Measurements from ENCODE around the gene BOD1L1. TPM values are rescaled to one million over a fixed set of nuclear protein-coding genes. Genes with fewer than 3 reads are reported as not detected.

Gene BOD1L1
- total RNA-seq, 2 experiments from 2014 or later, result 37.7 to 43.1 TPM

- no peaks in the 10 kb centered on the region for H3K9me3 Mint-ChIP-seq
- H3K36me3 Mint-ChIP-seq (ENCODE audit: low read depth), result peaks cover 55% of the 10 kb centered on the region
- H3K4me1 Mint-ChIP-seq, result peaks cover 31% of the 10 kb centered on the region
- no peak overlapping the region for H3K27ac Mint-ChIP-seq
- POLR2A ChIA-PET, result interaction anchor here (0.5 kb wide), 1 partner anchor 12 kb away, joined by 3 read pairs; no protein-coding TSS in a partner anchor
- no peak overlapping the region for H3K4me3 Mint-ChIP-seq
- DNase-seq, result no peak
- CTCF ChIA-PET, result interaction anchor here (1.5 kb wide), 1 partner anchor 10 kb away, joined by 3 read pairs; no protein-coding TSS in a partner anchor
- no peaks in the 10 kb centered on the region for H3K27me3 Mint-ChIP-seq
Measured at GRCh38 chr4:13611283-13611842, 16.2 kb downstream of the BOD1L1 start.

- no peak overlapping the region for H3K4me3 Mint-ChIP-seq
- ChIA-PET CTCF (interaction anchor here (1.4 kb wide), 1 partner anchor 22 kb away, joined by 3 read pairs; the partner anchor contains the start of gene BOD1L1), POLR2A (no interaction called here)
- H3K9me3 Mint-ChIP-seq, result no peaks in the 10 kb centered on the region
- no peak overlapping the region for H3K27ac Mint-ChIP-seq
- H3K4me1 Mint-ChIP-seq, result peaks cover 21% of the 10 kb centered on the region
- peaks cover 62% of the 10 kb centered on the region for H3K36me3 Mint-ChIP-seq (ENCODE audit: low read depth)
- H3K27me3 Mint-ChIP-seq, result no peaks in the 10 kb centered on the region
- no peak for DNase-seq
Measured at GRCh38 chr4:13605330-13605729, 22.2 kb downstream of the BOD1L1 start.

DNA sequence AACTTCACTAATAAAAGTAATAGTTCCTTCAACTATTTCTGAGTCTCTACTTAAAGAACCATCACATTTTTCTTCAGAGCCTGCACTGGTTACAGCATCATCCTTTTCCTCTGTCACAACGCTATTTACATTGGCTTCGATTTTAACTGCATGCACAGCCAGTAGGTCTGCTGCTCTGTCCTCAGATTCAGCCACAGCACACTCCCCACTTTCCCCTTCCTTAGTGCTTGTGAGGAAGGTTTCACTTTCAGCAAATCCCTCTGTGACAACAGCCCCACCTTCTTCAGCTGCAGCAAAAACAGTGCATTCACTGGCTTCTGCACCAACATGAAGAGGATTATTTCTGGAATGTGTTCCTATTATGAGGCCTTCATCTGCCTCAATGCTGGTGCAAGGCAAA, 25.7 kb downstream of the BOD1L1 start:
- CTCF ChIA-PET, result no interaction called here
- Mint-ChIP-seq H3K36me3 (ENCODE audit: low read depth) (peaks cover 55% of the 10 kb centered on the region), H3K4me1 (peaks cover 21% of the 10 kb centered on the region), H3K27ac (peak overlapping the region; percentile 7), H3K27me3 (no peaks in the 10 kb centered on the region), H3K4me3 (no peak overlapping the region), H3K9me3 (no peaks in the 10 kb centered on the region)
- POLR2A ChIA-PET, result no interaction called here
- no peak for DNase-seq

DNA sequence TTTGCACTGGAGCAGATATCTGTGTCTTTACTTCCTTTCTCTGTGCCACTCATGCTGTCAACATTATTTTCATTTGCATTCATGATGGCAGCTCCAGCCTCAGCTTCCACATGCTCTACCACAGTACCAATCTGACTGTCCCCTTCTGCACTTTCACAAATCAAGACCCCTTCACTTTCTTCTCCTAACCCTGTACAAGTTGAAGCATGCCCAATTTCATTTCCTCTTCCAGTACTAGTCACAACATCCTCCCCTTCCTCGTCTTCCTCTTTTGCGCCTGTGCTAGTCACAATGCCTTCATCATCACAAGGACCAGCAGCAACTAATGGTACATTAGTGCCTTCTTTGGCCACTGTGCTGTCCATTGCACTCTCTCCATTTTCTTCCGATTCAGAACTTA, 26.5 kb downstream of the BOD1L1 start:
- Mint-ChIP-seq H3K4me1 (peaks cover 21% of the 10 kb centered on the region), H3K4me3 (no peak overlapping the region), H3K9me3 (no peaks in the 10 kb centered on the region), H3K27ac (peak overlapping the region; percentile 67), H3K27me3 (no peaks in the 10 kb centered on the region), H3K36me3 (ENCODE audit: low read depth) (peaks cover 57% of the 10 kb centered on the region)
- CTCF ChIA-PET, result interaction anchor here (1.5 kb wide), 1 partner anchor 11 kb away, joined by 3 read pairs; no protein-coding TSS in a partner anchor
- DNase-seq, result no peak
- POLR2A ChIA-PET, result no interaction called here

DNA sequence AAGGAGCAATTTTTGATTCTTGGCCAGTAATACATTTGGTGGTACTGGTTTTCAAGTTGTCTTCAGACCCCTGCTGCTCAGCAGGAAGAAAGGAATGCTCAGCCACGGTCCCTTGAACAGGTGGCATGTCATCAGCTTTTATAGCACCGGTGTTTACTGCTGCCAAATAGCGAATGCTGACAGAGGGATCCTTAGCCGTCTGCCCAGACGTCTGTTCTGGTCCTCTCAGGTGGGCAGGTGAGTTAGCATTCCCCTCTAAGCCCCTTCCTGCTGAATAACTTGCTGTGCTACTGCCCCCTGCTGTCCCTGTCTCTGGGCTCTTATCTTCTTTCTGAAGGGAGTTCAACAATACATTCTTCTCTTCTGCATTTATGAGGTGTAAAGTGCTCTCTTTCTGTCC, 28.4 kb downstream of the BOD1L1 start:
- H3K27ac Mint-ChIP-seq, result no peak overlapping the region
- peaks cover 21% of the 10 kb centered on the region for H3K4me1 Mint-ChIP-seq
- CTCF ChIA-PET, result no interaction called here
- no peaks in the 10 kb centered on the region for H3K27me3 Mint-ChIP-seq
- DNase-seq, result no peak
- H3K36me3 Mint-ChIP-seq (ENCODE audit: low read depth), result peaks cover 60% of the 10 kb centered on the region
- H3K4me3 Mint-ChIP-seq, result no peak overlapping the region
- POLR2A ChIA-PET, result interaction anchor here (0.7 kb wide), 1 partner anchor 12 kb away, joined by 3 read pairs; no protein-coding TSS in a partner anchor
- H3K9me3 Mint-ChIP-seq, result no peaks in the 10 kb centered on the region

DNA sequence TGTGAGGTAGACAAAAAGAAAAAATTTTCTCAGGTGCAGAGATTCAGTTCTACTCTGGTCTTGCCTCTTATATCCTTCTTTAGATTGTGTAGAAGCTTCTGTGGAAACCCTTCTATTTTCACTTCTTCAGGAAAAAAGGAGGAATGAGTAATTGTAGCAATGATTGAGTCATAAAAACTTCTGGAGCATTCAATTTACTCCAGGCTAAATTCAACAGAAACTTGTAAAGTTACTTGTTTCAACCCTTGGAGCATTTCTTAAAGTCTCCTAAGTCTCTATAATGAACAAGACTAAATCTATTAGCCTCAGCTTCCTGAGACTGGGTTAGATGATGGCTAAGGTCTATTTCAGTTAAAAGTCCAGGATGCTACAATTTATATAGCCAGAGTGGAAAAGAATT, 29.9 kb downstream of the BOD1L1 start:
- DNase-seq, result no peak
- H3K27me3 Mint-ChIP-seq, result no peaks in the 10 kb centered on the region
- CTCF ChIA-PET, result no interaction called here
- H3K36me3 Mint-ChIP-seq (ENCODE audit: low read depth), result peaks cover 47% of the 10 kb centered on the region
- POLR2A ChIA-PET, result no interaction called here
- H3K9me3 Mint-ChIP-seq, result no peaks in the 10 kb centered on the region
- H3K4me1 Mint-ChIP-seq, result peaks cover 17% of the 10 kb centered on the region
- H3K27ac Mint-ChIP-seq, result no peak overlapping the region
- H3K4me3 Mint-ChIP-seq, result no peak overlapping the region

GRCh38 chr4:13597141-13597540, 30.4 kb downstream of the BOD1L1 start:
- Mint-ChIP-seq H3K36me3 (ENCODE audit: low read depth) (peaks cover 42% of the 10 kb centered on the region), H3K4me1 (peaks cover 13% of the 10 kb centered on the region), H3K27ac (no peak overlapping the region), H3K4me3 (no peak overlapping the region), H3K9me3 (no peaks in the 10 kb centered on the region), H3K27me3 (no peaks in the 10 kb centered on the region)
- ChIA-PET POLR2A (no interaction called here), CTCF (no interaction called here)
- no peak for DNase-seq

DNA sequence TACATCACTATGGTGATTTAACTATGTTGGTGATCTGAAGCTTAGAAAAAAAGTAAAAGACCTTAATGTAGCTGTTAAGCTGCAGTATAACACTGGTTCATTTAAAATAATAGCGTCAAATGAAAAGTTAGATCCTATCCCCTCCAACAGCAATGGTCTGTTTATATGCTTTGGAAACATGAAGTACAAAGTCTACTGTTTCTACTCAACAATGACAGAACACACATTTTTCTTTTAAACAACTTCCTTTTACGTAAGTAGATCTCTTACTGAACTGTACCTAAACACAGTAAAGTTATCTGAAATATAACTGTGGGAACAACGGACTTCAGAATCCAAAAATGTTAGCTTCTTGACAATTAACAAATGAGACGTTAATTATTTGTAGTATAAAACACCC, 35.3 kb downstream of the BOD1L1 start:
- H3K36me3 Mint-ChIP-seq (ENCODE audit: low read depth), result peaks cover 27% of the 10 kb centered on the region
- no peaks in the 10 kb centered on the region for H3K9me3 Mint-ChIP-seq
- no peak overlapping the region for H3K27ac Mint-ChIP-seq
- CTCF ChIA-PET, result interaction anchor here (0.6 kb wide), 1 partner anchor 859 kb away, joined by 3 read pairs; no protein-coding TSS in a partner anchor
- H3K27me3 Mint-ChIP-seq, result no peaks in the 10 kb centered on the region
- H3K4me3 Mint-ChIP-seq, result no peak overlapping the region
- no peak for DNase-seq
- H3K4me1 Mint-ChIP-seq, result no peaks in the 10 kb centered on the region
- POLR2A ChIA-PET, result no interaction called here

DNA sequence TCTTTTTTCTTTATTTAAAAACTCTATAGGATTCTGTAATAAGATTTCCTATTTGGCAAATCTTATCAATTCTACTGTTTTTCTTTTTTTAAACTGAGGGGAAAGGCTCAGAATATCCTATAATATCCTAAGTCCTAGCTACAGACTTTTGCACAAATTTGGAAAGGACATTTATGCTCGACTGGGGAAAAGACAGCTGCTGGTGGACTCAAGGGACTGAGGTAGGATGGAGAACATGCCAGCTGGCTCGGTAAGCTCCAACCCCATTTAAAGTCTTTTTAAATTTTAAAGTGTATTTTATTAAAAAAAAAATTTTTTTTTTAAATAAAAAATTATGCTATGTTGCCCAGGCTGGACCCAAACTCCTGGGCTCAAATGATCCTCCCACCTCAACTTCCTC, 36.8 kb downstream of the BOD1L1 start:
- H3K36me3 Mint-ChIP-seq (ENCODE audit: low read depth), result peaks cover 19% of the 10 kb centered on the region

DNA sequence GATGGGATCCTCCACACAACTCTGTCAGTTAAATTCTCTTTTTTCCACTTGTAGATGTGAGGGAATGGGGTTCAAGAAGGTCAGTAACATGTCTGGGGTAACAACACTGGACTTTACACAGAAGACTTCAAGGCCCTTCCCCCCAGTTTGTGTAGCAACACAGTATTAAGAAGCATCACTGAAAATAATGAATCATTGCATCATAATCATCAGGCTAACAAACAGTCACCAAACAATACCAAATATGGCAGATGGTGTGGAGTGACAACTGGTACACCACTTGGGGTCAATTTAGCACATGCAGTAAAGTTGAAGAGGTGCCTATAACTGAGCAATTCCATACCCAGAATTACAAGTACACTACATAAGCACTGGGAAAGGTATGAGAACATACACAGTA, 38.6 kb downstream of the BOD1L1 start:
- no peak for DNase-seq
- Mint-ChIP-seq H3K27me3 (no peaks in the 10 kb centered on the region), H3K36me3 (ENCODE audit: low read depth) (peaks cover 17% of the 10 kb centered on the region), H3K4me3 (no peak overlapping the region), H3K9me3 (no peaks in the 10 kb centered on the region), H3K27ac (no peak overlapping the region), H3K4me1 (no peaks in the 10 kb centered on the region)
- POLR2A ChIA-PET, result no interaction called here
- CTCF ChIA-PET, result no interaction called here

More for the DNA sequence above, 36.8 kb downstream of the BOD1L1 start:
- no peak overlapping the region for H3K4me3 Mint-ChIP-seq
- no peak overlapping the region for H3K27ac Mint-ChIP-seq
- no peak for DNase-seq
- H3K27me3 Mint-ChIP-seq, result no peaks in the 10 kb centered on the region
- POLR2A ChIA-PET, result no interaction called here
- H3K9me3 Mint-ChIP-seq, result no peaks in the 10 kb centered on the region
- CTCF ChIA-PET, result interaction anchor here (0.6 to 1.3 kb wide), 2 partner anchors 10 to 134 kb away, joined by 3 read pairs; no protein-coding TSS in a partner anchor
- H3K4me1 Mint-ChIP-seq, result no peaks in the 10 kb centered on the region

GRCh38 chr4:13584481-13584880, 43.0 kb downstream of the BOD1L1 start:
- Mint-ChIP-seq H3K4me1 (no peaks in the 10 kb centered on the region), H3K27ac (peak overlapping the region; percentile 36), H3K36me3 (ENCODE audit: low read depth) (peaks cover 38% of the 10 kb centered on the region), H3K4me3 (no peak overlapping the region), H3K9me3 (no peaks in the 10 kb centered on the region), H3K27me3 (no peaks in the 10 kb centered on the region)
- CTCF ChIA-PET, result no interaction called here
- POLR2A ChIA-PET, result no interaction called here
- DNase-seq, result no peak

- H3K4me3 Mint-ChIP-seq, result no peak overlapping the region
- H3K9me3 Mint-ChIP-seq, result no peaks in the 10 kb centered on the region
- no peak overlapping the region for H3K27ac Mint-ChIP-seq
- peaks cover 45% of the 10 kb centered on the region for H3K36me3 Mint-ChIP-seq (ENCODE audit: low read depth)
- DNase-seq, result no peak
- H3K4me1 Mint-ChIP-seq, result no peaks in the 10 kb centered on the region
- H3K27me3 Mint-ChIP-seq, result no peaks in the 10 kb centered on the region
- ChIA-PET POLR2A (no interaction called here), CTCF (no interaction called here)
Measured at GRCh38 chr4:13580036-13580435, 47.5 kb downstream of the BOD1L1 start.

- no peaks in the 10 kb centered on the region for H3K27me3 Mint-ChIP-seq
- no peak for DNase-seq
- ChIA-PET POLR2A (no interaction called here), CTCF (no interaction called here)
- H3K27ac Mint-ChIP-seq, result no peak overlapping the region
- no peaks in the 10 kb centered on the region for H3K9me3 Mint-ChIP-seq
- peaks cover 1% of the 10 kb centered on the region for H3K4me1 Mint-ChIP-seq
- H3K36me3 Mint-ChIP-seq (ENCODE audit: low read depth), result peaks cover 43% of the 10 kb centered on the region
- H3K4me3 Mint-ChIP-seq, result no peak overlapping the region
Measured at GRCh38 chr4:13577660-13578059, 49.9 kb downstream of the BOD1L1 start.

GRCh38 chr4:13570916-13571315, 56.6 kb downstream of the BOD1L1 start:
- Mint-ChIP-seq H3K27ac (no peak overlapping the region), H3K27me3 (no peaks in the 10 kb centered on the region), H3K36me3 (ENCODE audit: low read depth) (peaks cover 43% of the 10 kb centered on the region), H3K4me1 (peaks cover 1% of the 10 kb centered on the region), H3K9me3 (no peaks in the 10 kb centered on the region), H3K4me3 (no peak overlapping the region)
- ChIA-PET CTCF (no interaction called here), POLR2A (no interaction called here)
- DNase-seq, result no peak

Data from activated CD4-positive, alpha-beta T cell treated with anti-CD3 and anti-CD28 coated beads, Interleukin-2, amount 10 ng/mL, durations not matched to agents 7 days and 5 days (primary cell).